ENCODE results near the gene CSRNP3. TPM values are rescaled to one million over a fixed set of nuclear protein-coding genes. Genes with fewer than 3 reads are reported as not detected.

Gene CSRNP3
- polyA plus RNA-seq, 1 donor (not counting 4 experiments of a cell fraction or from before 2014, with no cell fraction given): 0.87 TPM

DNA sequence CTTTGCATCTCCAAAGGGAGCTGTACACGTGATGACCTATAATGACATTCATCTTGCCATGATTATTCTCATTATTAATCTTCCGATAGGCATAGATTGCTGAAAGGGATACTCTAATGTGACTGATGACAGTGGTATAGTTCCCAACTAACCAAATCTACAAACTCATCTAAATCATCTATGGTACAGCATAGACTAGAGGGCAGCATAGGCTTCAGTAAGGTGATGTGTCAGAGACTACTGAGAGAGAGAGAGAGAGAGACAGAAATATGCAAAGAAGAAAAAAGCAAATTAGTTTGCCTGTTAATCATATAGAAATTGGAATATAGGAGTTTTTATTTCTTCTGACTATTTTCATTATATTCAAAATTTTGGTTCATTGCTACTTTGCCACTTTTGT is 89.3 kb downstream of the CSRNP3 start:
- H3K9me1 ChIP-seq (ENCODE audit: control insufficient read depth, extremely low read depth, insufficient read depth, low read length): no peaks in the 10 kb centered on the region
- no peaks in the 10 kb centered on the region for H4K20me1 ChIP-seq (ENCODE audit: control insufficient read depth, extremely low read depth, insufficient read depth, low read length)
- H3K9me3 ChIP-seq (ENCODE audit: control insufficient read depth, low read depth, low read length): no peaks in the 10 kb centered on the region
- no peaks in the 10 kb centered on the region for H3K27me3 ChIP-seq (ENCODE audit: control insufficient read depth, extremely low read depth, insufficient read depth, low read length)
- dilution Hi-C loops (cut with MboI; ENCODE audit: extremely low pct_ligation_motif_present, low sequenced_read_pairs): no loop called here
- H3K27ac ChIP-seq (ENCODE audit: control insufficient read depth, insufficient read depth, low read length): no peak overlapping the region
- H3K9ac ChIP-seq (ENCODE audit: control insufficient read depth, extremely low read depth, insufficient read depth, low read length): no peak overlapping the region
- DNase-seq (ENCODE audit: low read depth, low spot score) (no peak), FAIRE-seq (no peak)
- no peak overlapping the region for H3K4me3 ChIP-seq (ENCODE audit: control insufficient read depth in 2 of 3, extremely low read depth in 1 of 3, insufficient read depth in 2 of 3, low read depth in 1 of 3, low read length in 3 of 3)
- H3K79me2 ChIP-seq (ENCODE audit: control insufficient read depth, insufficient read depth, low read length): no peaks in the 10 kb centered on the region
- no peak overlapping the region for H3K4me2 ChIP-seq (ENCODE audit: control insufficient read depth, extremely low read depth, insufficient read depth, low read depth, low read length)
- no peaks in the 10 kb centered on the region for H3K36me3 ChIP-seq (ENCODE audit: control insufficient read depth in 2 of 2, extremely low read depth in 1 of 2, insufficient read depth in 2 of 2, low read length in 2 of 2)
- no peak for TF ChIP-seq EZH2 (IDR thresholded peaks at IDR 0.05; ENCODE audit: low read length)
- TF ChIP-seq, protein P1, sequence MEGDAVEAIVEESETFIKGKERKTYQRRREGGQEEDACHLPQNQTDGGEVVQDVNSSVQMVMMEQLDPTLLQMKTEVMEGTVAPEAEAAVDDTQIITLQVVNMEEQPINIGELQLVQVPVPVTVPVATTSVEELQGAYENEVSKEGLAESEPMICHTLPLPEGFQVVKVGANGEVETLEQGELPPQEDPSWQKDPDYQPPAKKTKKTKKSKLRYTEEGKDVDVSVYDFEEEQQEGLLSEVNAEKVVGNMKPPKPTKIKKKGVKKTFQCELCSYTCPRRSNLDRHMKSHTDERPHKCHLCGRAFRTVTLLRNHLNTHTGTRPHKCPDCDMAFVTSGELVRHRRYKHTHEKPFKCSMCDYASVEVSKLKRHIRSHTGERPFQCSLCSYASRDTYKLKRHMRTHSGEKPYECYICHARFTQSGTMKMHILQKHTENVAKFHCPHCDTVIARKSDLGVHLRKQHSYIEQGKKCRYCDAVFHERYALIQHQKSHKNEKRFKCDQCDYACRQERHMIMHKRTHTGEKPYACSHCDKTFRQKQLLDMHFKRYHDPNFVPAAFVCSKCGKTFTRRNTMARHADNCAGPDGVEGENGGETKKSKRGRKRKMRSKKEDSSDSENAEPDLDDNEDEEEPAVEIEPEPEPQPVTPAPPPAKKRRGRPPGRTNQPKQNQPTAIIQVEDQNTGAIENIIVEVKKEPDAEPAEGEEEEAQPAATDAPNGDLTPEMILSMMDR (optimal IDR thresholded peaks at IDR 0.05 in 1 of 3, IDR thresholded peaks at IDR 0.05 in 1 of 3, conservative IDR thresholded peaks at IDR 0.05 in 1 of 3; ENCODE audit: extremely low read depth in 1 of 3, insufficient read depth in 2 of 3, low read length in 3 of 3): no peak
- no peak overlapping the region for H2AFZ ChIP-seq (ENCODE audit: control insufficient read depth, low read length)
- H3K4me1 ChIP-seq (ENCODE audit: control insufficient read depth, extremely low read depth, insufficient read depth, low read length): no peaks in the 10 kb centered on the region

DNA sequence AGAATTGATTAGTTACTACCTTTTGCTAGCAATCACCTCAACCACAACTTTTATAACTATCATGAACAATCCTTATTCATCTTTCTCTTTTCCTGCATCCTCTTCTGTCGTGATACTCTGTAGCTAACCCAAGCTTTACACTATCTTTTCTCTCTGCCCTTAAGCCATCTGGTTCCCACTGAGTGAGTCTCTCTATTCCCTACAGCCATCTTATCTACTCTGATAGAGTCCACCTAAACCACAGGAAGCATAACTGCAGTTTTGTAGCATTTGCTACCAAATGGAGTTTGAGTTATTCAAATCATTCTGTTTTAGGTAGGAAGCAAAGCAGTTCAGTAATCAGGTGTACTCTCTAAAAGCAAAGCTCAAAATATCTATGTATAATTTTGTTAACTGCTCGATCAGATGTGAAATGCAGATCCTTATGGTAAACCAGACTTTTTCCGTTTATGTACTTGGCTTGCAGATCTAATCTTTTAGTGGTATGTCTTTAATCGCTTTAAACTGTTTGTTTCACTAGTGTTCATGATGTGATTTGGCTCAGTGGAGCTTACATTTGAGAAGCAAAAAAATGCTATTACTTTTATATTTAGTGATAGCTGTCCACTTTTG is 91.0 kb downstream of the CSRNP3 start:
- DNase-seq (ENCODE audit: low read depth, low spot score): no peak
- H3K4me3 ChIP-seq (ENCODE audit: control insufficient read depth in 2 of 3, extremely low read depth in 1 of 3, insufficient read depth in 2 of 3, low read depth in 1 of 3, low read length in 3 of 3): no peak overlapping the region
- H3K27me3 ChIP-seq (ENCODE audit: control insufficient read depth, extremely low read depth, insufficient read depth, low read length): no peaks in the 10 kb centered on the region
- no peaks in the 10 kb centered on the region for H3K36me3 ChIP-seq (ENCODE audit: control insufficient read depth in 2 of 2, extremely low read depth in 1 of 2, insufficient read depth in 2 of 2, low read length in 2 of 2)
- H3K27ac ChIP-seq (ENCODE audit: control insufficient read depth, insufficient read depth, low read length): no peak overlapping the region
- H3K79me2 ChIP-seq (ENCODE audit: control insufficient read depth, insufficient read depth, low read length): no peaks in the 10 kb centered on the region
- TF ChIP-seq, protein P1 (optimal IDR thresholded peaks at IDR 0.05 in 1 of 3, IDR thresholded peaks at IDR 0.05 in 1 of 3, conservative IDR thresholded peaks at IDR 0.05 in 1 of 3; ENCODE audit: extremely low read depth in 1 of 3, insufficient read depth in 2 of 3, low read length in 3 of 3): no peak
- no peak for TF ChIP-seq EZH2 (IDR thresholded peaks at IDR 0.05; ENCODE audit: low read length)
- H3K9me1 ChIP-seq (ENCODE audit: control insufficient read depth, extremely low read depth, insufficient read depth, low read length): no peaks in the 10 kb centered on the region
- no peaks in the 10 kb centered on the region for H3K9me3 ChIP-seq (ENCODE audit: control insufficient read depth, low read depth, low read length)
- dilution Hi-C loops (cut with MboI; ENCODE audit: extremely low pct_ligation_motif_present, low sequenced_read_pairs): no loop called here
- H4K20me1 ChIP-seq (ENCODE audit: control insufficient read depth, extremely low read depth, insufficient read depth, low read length): no peaks in the 10 kb centered on the region
- H3K9ac ChIP-seq (ENCODE audit: control insufficient read depth, extremely low read depth, insufficient read depth, low read length): no peak overlapping the region
- H2AFZ ChIP-seq (ENCODE audit: control insufficient read depth, low read length): no peak overlapping the region
- H3K4me1 ChIP-seq (ENCODE audit: control insufficient read depth, extremely low read depth, insufficient read depth, low read length): no peaks in the 10 kb centered on the region
- no peak for FAIRE-seq
- H3K4me2 ChIP-seq (ENCODE audit: control insufficient read depth, extremely low read depth, insufficient read depth, low read depth, low read length): no peak overlapping the region
